ENCODE results near the gene DUSP8.

DUSP8 gene

GRCh38 chr11:1549338-1550330, 22.4 kb downstream of the DUSP8 start:
- DNase-seq, result no peak

DNA sequence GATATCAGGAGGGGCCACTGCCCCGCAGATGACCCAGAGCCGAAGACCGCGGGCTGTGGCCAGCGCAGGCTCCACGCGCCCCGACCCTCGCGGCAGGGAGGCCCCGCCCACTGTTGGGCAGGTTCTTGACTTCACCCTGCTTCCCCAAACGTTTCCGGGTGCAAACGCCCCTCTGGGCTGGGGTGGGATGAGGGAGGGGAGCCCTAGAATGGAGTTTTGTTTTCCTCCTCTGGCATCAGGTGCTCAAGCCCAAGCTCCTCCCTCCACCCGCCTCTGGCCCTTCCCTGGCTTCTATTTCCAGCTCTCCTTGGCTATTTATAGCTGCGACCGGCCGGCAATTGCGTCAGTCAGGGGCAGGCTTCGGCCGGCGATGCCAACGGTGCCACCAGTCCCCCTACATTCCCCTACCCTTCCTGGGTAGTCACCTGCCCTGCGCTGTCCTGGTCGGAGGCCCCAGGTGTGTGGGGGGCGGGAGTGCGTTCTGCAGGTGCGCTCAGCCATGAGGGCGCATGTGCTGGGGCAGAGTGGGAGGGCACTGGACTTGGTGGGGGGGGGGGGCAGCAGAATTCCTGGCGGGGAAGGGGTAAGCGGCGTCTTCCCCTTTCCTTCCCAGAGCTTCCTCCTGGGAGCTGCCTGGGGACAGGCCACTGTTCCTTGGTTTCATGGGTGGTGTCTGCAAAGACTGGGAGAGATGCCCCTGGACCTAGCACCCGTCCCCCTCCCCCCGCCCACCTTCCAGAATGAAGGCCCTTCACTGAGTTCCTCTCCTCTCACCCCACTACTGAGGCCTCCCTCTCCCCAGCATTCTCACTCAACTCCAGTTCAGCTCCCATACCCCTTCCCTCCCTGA, 23.6 kb downstream of the DUSP8 start:
- DNase-seq, result no peak

- DNase-seq, result no peak
These were observed 24.5 kb downstream of the DUSP8 start for GRCh38 chr11:1547467-1548098.

- DNase-seq, result peak; percentile 19
These were observed 25.3 kb downstream of the DUSP8 start for GRCh38 chr11:1546536-1547466.

GRCh38 chr11:1546077-1546535, 26.0 kb downstream of the DUSP8 start:
- no peak for DNase-seq

GRCh38 chr11:1545432-1545831, 26.6 kb downstream of the DUSP8 start:
- no peak for DNase-seq

GRCh38 chr11:1544536-1544935, 27.5 kb downstream of the DUSP8 start:
- DNase-seq, result no peak

DNA sequence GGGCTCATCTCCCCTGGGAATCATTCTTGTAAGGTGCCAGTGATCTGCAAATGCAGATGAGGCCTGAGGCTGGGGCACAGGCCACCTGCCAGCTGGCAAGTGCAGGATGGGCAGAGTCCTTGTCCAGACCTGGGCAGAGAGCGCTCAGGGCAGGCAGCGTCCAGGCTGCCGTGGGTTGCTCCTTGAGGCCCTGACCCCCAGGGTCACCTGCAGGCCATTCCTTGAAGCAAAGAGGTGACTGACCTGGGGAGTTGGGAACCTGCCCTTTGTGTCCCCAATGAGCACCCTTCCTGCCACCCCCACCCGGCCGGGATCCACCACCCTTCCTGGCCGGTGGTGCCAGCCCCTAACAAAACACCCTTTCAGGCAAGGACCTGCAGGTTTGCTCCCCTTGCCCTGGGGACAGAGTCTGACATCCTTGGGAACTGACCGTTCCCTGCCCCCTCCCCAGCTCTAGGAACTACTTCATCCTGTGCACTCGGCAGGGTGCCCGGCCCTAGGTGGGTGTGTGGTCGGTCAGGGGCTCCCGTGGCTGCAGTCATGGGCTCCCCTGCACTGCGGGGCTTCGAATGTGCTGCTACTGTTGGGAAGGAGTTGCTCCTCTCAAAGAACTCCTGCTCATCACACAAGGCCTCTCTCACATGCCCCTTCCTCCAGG, 28.3 kb downstream of the DUSP8 start:
- DNase-seq, result no peak

DNA sequence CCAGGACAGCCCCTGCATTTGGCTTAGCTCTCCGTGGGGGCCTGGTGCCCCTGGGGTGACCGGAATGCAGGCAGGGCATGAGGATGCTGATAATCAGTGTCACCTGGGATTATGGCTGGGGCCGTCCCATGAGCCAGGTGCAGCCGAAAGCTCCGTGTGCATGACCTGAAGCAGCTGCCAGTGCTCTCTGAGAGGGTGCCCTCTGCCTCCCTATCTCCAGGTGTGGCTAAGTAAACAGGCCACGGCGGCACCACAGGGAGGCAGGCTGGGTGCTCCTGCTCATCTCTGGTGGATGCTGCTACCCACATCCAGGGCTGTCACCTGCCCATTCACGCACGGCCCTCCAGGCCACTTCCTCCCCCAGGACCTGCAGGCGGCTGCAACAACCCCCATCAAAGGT, 29.8 kb downstream of the DUSP8 start:
- no peak for DNase-seq

- DNase-seq, result no peak
These were observed 30.4 kb downstream of the DUSP8 start for GRCh38 chr11:1541474-1542204.

DNA sequence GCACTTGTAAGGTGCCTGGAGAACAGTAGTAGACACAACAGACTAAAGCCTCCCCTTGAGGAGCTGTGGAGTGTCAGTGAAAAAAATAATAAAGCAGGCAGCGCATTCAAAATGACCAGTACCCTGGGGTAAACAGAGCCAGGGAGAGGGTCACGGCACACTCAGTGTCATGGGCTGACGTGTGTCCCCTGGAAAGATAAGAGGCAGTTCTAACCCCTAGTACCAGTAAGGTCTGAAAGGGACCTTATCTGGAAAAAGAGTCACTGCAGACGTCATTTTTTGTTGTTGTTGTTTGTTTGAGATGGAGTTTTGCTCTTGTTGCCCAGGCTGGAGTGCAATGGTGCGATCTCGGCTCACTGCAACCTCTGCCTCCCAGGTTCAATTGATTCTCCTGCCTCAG, 32.0 kb downstream of the DUSP8 start:
- DNase-seq, result no peak

DNA sequence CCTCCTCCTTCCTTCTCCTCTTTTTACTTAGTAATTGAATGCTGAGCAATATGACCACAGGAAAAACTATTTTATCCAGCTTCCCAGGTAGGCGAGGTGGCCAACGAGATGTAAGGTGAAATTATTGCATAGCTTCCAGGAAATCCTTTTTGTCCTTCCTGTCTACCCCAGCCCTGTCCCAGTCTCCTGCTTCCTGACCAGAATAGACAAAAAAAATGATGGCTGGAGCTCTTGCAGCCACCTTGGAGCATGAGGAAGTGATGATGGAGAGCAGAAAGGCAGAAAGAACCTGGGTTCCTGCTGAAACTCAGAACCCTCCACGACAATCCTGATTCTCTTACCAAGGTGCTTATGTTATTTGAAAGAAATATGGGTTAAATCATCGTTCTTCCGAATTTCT, 33.9 kb downstream of the DUSP8 start:
- DNase-seq, result no peak

GRCh38 chr11:1536065-1536843, 35.8 kb downstream of the DUSP8 start:
- DNase-seq, result no peak

DNA sequence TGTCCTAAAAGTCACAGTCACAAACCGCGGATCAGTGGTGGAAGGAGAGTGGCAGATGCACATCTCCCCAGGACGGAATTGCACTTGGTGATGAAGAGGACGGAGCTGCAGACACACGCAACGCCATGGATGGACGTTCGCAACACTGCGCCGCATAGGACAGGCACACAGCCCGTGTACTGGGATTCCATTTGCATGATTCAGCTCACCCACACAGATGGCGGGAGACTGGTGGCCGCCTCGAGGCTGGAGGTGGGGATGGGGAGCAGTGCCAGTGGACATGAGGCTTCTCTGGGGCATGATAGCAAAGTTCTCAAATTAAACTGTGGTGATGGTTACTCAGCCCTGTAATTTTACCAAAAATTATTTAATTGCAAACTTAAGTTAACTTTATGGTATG, 37.4 kb downstream of the DUSP8 start:
- no peak for DNase-seq

DNA sequence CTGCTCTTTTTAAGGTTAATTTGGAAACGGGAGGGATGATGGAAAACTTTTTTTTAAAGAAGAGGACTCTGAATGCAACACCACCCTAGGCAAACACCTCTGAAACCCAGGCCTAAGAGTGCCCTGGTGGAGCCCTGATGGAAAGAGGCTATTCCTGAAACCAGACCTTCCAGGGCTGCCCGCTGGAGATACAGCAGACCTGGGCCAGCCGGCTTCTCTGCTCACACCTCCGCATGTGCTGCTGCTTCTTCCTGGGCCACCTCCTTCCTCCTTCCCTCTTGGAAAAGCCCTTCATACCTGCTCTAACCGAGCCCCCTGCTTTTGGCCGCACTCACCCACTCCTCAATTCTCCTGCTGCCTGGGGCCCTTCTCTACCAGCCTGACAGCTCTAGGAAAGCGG, 37.9 kb downstream of the DUSP8 start:
- DNase-seq, result no peak

DNA sequence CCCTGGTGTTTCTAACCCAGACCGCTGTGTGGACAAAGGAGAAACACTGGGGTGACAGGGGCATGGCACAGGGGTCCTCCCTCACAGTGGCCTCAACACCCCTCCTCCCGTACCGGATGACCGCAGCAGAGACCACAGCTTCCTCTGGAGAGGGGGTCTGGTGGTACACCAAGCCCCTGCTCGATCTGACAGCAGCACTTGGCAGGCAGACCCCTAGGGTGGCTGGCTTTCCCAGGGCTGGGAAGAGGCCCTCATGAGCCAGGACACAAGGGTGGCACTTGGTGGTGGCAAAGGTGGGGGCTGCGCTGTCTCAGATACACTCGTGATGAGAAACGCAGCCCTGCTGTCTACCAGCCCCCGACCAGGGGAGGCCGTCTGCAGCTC, 38.7 kb downstream of the DUSP8 start:
- DNase-seq, result no peak

DNA sequence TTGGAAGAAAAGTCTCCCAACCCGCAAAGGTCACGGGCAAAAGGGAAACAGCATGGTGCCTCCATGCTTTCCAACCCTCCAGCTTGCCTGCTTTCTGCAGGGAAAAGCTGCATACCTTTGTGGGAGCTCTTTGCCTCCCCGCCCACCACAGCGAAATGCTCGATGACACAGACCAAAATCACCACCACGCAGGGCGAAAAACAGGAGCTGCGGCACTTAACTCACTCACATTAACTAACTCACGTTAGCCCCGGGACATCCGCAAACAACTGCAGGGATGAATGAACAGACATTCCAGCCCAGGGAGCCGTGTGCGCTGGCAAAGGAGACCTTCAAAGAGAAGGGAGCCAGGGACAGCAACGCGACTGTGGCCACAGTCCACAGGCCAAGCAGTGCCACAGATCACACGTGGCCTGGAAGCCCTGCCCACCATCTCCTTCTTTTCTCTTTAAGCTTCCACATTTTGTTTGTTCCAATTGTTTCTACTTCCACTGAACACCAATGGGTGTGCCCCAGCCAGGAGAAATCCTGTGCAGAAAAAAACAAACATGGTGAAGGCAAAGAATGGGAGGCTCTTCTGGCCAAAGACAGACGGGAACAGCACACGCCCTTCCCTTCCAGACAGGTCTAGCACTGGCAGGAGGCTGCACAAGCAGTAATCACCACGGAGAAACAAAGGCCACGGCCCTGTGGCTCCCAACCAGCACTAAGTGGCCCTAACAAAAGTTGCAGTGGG, 39.3 kb downstream of the DUSP8 start:
- DNase-seq, result no peak

DNA sequence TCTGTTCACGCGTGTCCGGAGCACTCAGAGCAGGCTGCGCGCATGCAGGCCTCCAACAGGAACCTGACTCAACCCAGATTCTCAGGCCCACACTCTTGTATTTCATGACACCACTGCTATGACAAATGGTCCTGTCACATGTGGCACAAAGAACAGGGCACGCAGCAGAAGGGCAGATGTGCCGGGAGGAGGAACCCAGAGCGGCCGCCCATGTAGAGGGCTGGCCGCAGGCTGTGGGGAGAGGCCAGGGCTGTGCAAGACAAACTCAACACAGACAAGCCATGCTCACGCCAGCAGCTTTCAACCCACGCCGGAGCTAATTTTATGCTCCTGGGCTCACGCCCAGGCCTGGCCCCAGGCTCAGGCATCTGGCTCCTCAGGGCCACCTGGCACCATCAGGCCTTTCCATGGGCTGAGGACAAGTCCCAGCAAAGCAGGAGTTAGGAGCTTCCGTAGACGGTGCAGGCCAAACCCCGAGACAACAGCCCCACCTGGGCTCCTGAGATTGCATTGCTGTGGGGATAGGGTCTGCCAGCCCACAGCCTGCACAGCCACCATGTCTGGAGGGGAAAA, 40.0 kb downstream of the DUSP8 start:
- DNase-seq, result no peak

- no peak for DNase-seq
These were observed 40.5 kb downstream of the DUSP8 start for GRCh38 chr11:1531449-1532013.

Data from activated effector memory CD4-positive, alpha-beta T cell treated with Interleukin-2 at 50 U/mL for 16 hours (primary cell).